ENCODE measurements around the gene NKAIN4.
A peak's percentile ranks its signal among the peaks of the same experiment; 100 is the strongest.

The NKAIN4 gene

DNA sequence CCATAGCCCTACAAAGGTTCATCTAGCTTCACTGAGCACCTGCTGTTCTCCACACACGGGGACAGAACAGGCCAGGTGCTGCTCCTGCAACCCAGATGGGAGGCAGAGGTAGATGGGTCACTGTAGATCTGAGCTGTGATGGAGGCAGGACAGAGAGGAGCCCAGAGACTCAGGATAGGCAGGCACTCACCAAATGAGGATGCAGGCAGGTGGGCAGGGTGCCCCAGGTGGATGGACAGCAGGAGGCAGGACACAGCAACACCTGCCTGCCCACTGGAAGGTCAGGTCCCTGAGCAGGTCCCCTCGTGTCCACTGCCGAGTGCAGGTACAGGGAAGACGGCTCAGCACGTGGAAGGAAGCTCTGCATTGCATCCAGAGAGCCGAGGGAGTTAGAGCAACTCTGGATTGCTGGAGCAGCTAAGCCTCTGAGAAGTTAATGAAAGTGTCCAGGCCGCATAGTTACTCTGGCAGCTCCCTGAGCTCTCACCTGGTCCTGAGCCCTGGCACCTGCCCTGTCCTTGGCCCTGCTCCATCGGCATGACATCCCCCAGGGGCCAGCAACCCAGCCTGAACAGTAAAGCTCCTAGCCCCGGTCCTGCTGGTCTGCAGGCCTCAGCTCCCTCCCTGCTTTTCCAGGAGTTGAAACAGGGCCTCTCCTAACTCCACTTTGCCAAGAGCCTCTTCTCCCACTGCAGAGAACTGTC is 33.4 kb downstream of the NKAIN4 start:
- no peak for DNase-seq

DNA sequence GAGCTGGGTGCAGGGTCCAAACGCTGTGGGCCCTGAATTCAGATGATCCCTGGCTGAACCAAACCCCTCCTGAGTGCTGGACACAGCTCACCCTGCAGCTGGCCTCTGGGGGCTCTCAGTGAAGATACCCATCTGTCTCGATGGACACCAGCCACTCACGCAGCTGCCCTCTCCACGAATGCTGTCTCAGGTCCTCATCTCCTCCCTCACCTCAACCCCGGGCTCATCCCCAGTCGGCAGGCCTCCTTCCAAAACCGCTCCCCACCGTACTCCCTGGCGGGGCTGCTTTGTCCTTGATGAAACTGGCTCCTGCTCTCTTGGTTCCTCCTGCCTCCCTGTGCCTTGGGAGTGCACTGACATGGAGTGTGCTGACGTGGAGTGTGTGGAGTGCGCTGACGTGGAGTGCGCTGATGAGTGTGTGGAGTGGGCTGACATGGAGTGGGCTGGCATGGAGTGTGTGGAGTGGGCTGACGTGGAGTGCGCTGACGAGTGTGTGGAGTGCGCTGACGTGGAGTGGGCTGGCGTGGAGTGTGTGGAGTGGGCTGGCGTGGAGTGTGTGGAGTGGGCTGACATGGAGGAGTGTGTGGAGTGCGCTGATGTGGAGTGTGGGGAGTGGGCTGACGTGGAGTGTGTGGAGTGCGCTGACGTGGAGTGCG is 34.3 kb downstream of the NKAIN4 start:
- DNase-seq = peak in 16 of 56 donors; percentile 17 to 72 (median 44)

GRCh38 chr20:63219447-63219821 is 34.8 kb downstream of the NKAIN4 start:
- no peak for DNase-seq

- no peak for DNase-seq
Measured at GRCh38 chr20:63218701-63219446, 35.4 kb downstream of the NKAIN4 start.

- DNase-seq = no peak
Measured at GRCh38 chr20:63217706-63218105, 36.6 kb downstream of the NKAIN4 start.

GRCh38 chr20:63216849-63217471 is 37.3 kb downstream of the NKAIN4 start:
- no peak for DNase-seq

- DNase-seq = peak in 55 of 56 donors; percentile 37 to 96 (median 90)
Measured at GRCh38 chr20:63216041-63216848, 38.0 kb downstream of the NKAIN4 start, which contains the start of gene YTHDF1. Gene YTHDF1, minus strand, starts transcription at chr20:63216131. Its CDS starts 239 bp downstream, at chr20:63215892.

DNA sequence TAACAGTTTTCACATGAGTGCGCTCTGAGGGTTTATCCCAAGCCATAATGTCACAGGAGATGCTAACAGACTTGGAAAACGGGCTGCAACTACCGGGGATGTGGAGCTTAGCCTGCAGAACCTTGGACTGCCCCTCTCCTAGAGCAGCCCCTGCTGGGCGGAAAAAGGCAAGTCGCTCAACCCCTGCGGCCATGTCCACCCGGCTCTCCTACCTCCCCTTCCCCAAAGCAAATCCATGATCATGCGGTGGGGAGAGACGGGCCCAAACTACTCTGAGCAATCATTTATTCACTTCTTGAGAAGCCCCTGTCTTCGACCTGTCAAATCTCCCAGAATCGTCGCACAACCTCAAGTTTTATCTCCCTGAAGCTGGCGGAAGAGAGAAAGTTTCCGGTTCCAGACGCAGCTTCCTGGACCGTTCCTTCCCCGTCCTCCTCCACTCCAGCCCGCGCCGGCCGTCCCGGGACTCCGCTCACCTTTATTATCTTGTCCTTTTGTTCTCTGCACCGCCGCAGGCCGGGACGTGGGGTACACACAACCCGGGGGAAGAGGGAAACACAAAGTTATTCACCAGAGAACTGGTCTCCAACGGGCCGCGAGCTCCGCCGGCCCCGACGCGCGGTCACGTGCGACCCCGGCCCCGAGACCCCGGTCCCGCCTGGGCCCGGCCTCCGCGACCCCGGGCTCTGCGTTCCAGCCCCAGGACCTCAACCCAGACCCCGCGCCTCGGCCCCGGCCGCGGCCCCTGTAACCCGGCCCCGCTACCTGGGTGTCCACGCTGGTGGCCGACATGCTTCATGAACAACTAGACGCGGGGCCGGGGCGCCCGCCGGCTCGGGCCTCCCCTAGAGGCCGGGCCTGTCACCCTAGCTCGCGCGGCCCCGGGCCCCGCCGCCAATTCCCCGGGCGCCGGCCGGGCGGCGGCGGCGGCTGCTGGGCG is 38.9 kb downstream of the NKAIN4 start:
- DNase-seq = peak in 4 of 56 donors; percentile 34 to 61 (median 52)

DNA sequence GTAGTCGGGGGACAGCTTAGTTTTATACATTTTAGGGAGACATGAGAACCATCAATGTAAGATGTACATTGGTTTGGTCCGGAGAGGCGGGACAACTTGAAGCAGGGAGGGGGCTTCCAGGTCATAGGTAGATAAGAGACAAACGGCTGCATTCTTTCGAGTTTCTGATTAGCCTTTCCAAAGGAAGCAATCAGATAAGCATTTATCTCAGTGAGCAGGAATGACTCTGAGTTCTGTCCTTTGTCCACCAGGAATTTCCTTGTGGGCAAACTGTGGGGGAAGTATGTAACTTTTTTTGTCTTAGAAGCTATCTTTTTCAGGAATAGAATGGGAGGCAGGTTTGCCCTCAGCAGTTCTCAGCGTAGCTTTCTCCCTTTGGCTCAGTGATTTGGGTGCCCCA is 39.7 kb downstream of the NKAIN4 start:
- no peak for DNase-seq

GRCh38 chr20:63212792-63213191 is 41.5 kb downstream of the NKAIN4 start:
- no peak for DNase-seq

- no peak for DNase-seq
Measured at GRCh38 chr20:63212393-63212730, 41.9 kb downstream of the NKAIN4 start.

- peak in 1 of 56 donors; percentile 15 for DNase-seq
Measured at GRCh38 chr20:63210011-63210605, 44.2 kb downstream of the NKAIN4 start.

GRCh38 chr20:63208346-63208909 is 45.8 kb downstream of the NKAIN4 start:
- DNase-seq = peak in 1 of 56 donors; percentile 40

- DNase-seq = peak in 19 of 56 donors; percentile 8 to 58 (median 24)
Measured at GRCh38 chr20:63206878-63207277, 47.4 kb downstream of the NKAIN4 start.

- no peak for DNase-seq
Measured at GRCh38 chr20:63205896-63206295, 48.4 kb downstream of the NKAIN4 start.

GRCh38 chr20:63204362-63204761 is 49.9 kb downstream of the NKAIN4 start:
- no peak for DNase-seq

GRCh38 chr20:63202811-63203526 is 51.3 kb downstream of the NKAIN4 start:
- DNase-seq = no peak

GRCh38 chr20:63202021-63202420 is 52.2 kb downstream of the NKAIN4 start:
- DNase-seq = no peak
